ENCODE data around the gene CWC27. TPM values are rescaled to one million over a fixed set of nuclear protein-coding genes. Genes with fewer than 3 reads are reported as not detected.

CWC27 gene
- total RNA-seq, 2 donors from 2014 or later, result 10.9 to 14.0 TPM

DNA sequence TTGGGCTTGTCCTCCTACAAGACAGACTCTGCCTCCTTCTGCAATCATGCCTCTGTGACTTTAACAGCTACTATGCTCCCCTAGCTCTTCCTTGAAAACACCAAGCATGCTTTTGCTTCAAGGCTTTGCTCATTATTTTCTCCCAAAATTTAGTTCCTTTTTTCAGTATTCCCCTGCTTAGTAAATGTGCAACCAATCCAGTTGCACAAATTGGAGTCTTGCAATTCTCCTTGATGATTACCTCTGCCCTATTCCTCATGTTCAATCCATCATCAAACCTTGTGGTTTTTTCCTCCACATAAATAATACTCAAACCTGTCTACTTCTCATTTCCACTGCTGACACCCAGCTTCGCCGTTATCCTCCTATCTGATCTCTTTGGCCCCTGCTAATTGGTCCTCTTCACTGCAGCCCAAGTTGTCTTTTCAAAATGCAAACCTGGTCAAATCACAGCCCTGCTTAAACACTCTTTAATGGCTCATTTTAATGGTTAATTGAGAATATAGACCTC lies 296.3 kb downstream of the CWC27 start:
- Histone ChIP-seq H3K36me3 (replicated peaks in 1 of 2; ENCODE audit: insufficient read depth in 1 of 2, low read depth in 2 of 2) (no peaks in the 10 kb centered on the region), H3K27ac (no peak overlapping the region), H3K27me3 (no peaks in the 10 kb centered on the region), H3K4me3 (no peak overlapping the region), H3K4me1 (no peaks in the 10 kb centered on the region), H3K9me3 (no peaks in the 10 kb centered on the region)
- no peak for DNase-seq
- ATAC-seq, result no peak
- no peak for TF ChIP-seq POLR2A (IDR thresholded peaks at IDR 0.05)
- intact Hi-C loops (cut with DNase I), result no loop called here
- 76 to 83% methylated on average over 2 of the region's 2 CpGs for WGBS, 2 donors

DNA sequence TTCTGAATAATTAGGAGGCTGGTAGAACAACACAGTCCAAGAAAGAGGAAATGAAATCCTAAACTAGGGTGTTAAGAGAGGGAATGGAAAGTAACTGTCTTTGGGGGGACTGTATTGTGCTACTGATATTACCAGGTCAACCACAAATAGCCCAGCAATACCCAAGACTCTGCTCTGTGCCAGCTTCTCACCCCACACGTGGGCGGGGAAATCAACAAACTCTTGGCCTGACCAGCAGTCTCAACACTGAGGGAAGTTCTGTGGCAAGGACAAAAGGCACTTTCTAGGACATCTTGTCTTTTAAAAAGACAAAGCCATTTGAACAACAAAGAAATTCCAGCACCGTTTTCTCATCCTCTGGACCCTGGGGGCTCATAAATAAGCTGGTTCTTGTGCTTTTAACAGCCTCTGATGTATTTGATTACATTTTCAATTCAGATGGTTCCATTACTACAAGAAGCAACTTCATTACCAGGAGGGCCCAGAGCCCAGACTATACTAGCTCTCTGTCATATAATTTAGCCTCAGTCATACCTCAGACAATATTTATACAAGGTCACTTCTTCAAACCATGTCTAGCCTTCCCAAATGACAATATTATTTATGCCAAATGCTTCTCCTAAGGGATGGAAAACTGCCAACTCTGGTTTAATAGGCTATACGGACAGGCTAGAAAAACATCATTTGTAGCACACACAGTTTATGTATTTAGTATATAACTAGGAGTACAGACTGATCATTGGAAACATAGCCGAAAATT lies 297.8 kb downstream of the CWC27 start:
- Histone ChIP-seq H3K36me3 (replicated peaks in 1 of 2; ENCODE audit: insufficient read depth in 1 of 2, low read depth in 2 of 2) (no peaks in the 10 kb centered on the region), H3K4me3 (no peak overlapping the region), H3K9me3 (no peaks in the 10 kb centered on the region), H3K4me1 (no peaks in the 10 kb centered on the region), H3K27me3 (no peaks in the 10 kb centered on the region), H3K27ac (no peak overlapping the region)
- TF ChIP-seq CTCF (IDR thresholded peaks at IDR 0.05), result no peak
- TF ChIP-seq POLR2A (IDR thresholded peaks at IDR 0.05), result no peak
- DNase-seq (peak in 1 of 4 donors; percentile 15), ATAC-seq (no peak)
- 45 to 57% methylated on average over 5 of the region's 5 CpGs for WGBS, 2 donors
- intact Hi-C loops (cut with DNase I), result no loop called here

- no peak overlapping the region for H3K27ac ChIP-seq
- intact Hi-C loops (cut with DNase I), result no loop called here
- no peak for ATAC-seq
These were observed 298.4 kb downstream of the CWC27 start for GRCh38 chr5:65067147-65067506.

More at GRCh38 chr5:65067147-65067506, 298.4 kb downstream of the CWC27 start:
- no peaks in the 10 kb centered on the region for H3K9me3 ChIP-seq
- no peak for TF ChIP-seq POLR2A (IDR thresholded peaks at IDR 0.05)
- TF ChIP-seq CTCF (IDR thresholded peaks at IDR 0.05), result no peak
- no peaks in the 10 kb centered on the region for H3K4me1 ChIP-seq
- H3K36me3 ChIP-seq (replicated peaks in 1 of 2; ENCODE audit: insufficient read depth in 1 of 2, low read depth in 2 of 2), result no peaks in the 10 kb centered on the region
- no peak overlapping the region for H3K4me3 ChIP-seq
- 67 to 94% methylated on average over 1 of the region's 1 CpG for WGBS, 2 donors
- DNase-seq, result no peak
- H3K27me3 ChIP-seq, result no peaks in the 10 kb centered on the region

Other genes with a start within 250 kb of the CWC27 start
- 1 to 10 TPM in 1 of 2 donors, under 1 TPM in 1; 0.99 to 9.9 TPM for gene SHISAL2B, start 78.4 kb upstream of the CWC27 start, total RNA-seq
- gene SREK1IP1, start 239 bp upstream of the CWC27 start, total RNA-seq, result 1 to 10 TPM; 5.3 to 5.7 TPM

Data from body of pancreas (tissue), 4 donors.